ENCODE data around the gene KRT34.

GRCh38 chr17:41416479-41416878 lies 34.4 kb upstream of the KRT34 start:
- TF ChIP-seq GATA2 (IDR thresholded peaks at IDR 0.05; ENCODE audit: low read depth, low read length) (no peak), GATA3 (IDR thresholded peaks at IDR 0.05; ENCODE audit: low read depth, low read length) (no peak)

All from SH-SY5Y (cell line).